B cell (primary cell): ENCODE measurements around the gene ARHGAP26.

Experiments
- EZH2 ChIP-seq: IDR thresholded peaks from 2 replicates; pipeline ENCODE4 v1.6.1; 2012; ENCODE audit warnings: borderline replicate concordance, low read depth, mild to moderate bottlenecking, moderate library complexity, low read length; ENCODE audit not compliant: insufficient read depth, poor library complexity, severe bottlenecking
- TF ChIP-seq, protein P1 (sequence below): fragments of 200-600 bp; IDR thresholded peaks from one replicate; pipeline ENCODE4 v1.8.0; 2022; ENCODE audit warnings: antibody characterized with exemption, mild to moderate bottlenecking

DNA sequence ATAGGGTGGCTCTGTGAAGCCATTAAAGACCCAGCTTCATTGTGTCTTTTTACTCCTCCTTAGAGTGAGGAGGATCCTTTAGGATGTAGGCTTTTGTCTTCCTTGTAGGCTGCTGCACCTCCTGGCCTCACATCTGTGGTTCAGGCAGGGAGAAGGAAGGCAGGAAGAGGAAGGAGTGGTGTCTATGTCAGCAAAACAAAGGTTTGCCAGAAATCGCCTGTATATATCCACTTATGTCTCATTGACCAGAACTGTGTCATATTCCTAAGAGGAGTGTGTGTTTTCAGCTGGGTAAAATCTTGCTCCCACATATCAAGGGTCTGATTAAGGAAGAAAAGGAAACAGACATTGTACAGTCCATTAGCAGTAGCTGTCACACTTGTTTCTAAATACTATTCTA, 213.8 kb downstream of the ARHGAP26 start:
- TF ChIP-seq, protein P1, sequence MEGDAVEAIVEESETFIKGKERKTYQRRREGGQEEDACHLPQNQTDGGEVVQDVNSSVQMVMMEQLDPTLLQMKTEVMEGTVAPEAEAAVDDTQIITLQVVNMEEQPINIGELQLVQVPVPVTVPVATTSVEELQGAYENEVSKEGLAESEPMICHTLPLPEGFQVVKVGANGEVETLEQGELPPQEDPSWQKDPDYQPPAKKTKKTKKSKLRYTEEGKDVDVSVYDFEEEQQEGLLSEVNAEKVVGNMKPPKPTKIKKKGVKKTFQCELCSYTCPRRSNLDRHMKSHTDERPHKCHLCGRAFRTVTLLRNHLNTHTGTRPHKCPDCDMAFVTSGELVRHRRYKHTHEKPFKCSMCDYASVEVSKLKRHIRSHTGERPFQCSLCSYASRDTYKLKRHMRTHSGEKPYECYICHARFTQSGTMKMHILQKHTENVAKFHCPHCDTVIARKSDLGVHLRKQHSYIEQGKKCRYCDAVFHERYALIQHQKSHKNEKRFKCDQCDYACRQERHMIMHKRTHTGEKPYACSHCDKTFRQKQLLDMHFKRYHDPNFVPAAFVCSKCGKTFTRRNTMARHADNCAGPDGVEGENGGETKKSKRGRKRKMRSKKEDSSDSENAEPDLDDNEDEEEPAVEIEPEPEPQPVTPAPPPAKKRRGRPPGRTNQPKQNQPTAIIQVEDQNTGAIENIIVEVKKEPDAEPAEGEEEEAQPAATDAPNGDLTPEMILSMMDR: no peak
- no peak for TF ChIP-seq EZH2
